CD4-positive, alpha-beta memory T cell (primary cell): Measurements from ENCODE around the gene UCN. TPM values are rescaled to one million over a fixed set of nuclear protein-coding genes. Genes with fewer than 3 reads are reported as not detected.
"Not testable (repeated sequence)": the region's sequence is repeated elsewhere in the genome, so short reads cannot be mapped to it uniquely, and the experiment has no call there.

Experiments used
- CTCF ChIA-PET: fragments of 350-600 bp; sonication (Branson Sonifier 250); formaldehyde crosslinking; loops from one replicate; lab custom pipeline; 2021; ENCODE audit warnings: inconsistent platforms; ENCODE audit not compliant: partially characterized antibody; lab: Charles Lee
- POLR2A ChIA-PET: fragments of 350-600 bp; sonication (Branson Sonifier 250); formaldehyde crosslinking; loops from one replicate; lab custom pipeline; 2021; ENCODE audit not compliant: partially characterized antibody; lab: Charles Lee
- DNase-seq, 5 donors: peaks; one replicate each; pipeline versions ENCODE4 v3.0.0 to v3.0.0-alpha.2; 2020 to 2022; ENCODE audit warnings: mixed read lengths in 1 of 5
- H3K27ac ChIP-seq: one replicate; pipeline ENCODE4 v1.7.0; 2013; ENCODE audit warnings: low read depth, low read length
- H3K27me3 ChIP-seq: 2 replicates; pipeline ENCODE4 v1.7.0; 2013; ENCODE audit warnings: mild to moderate bottlenecking, low read length, moderate library complexity; ENCODE audit not compliant: insufficient read depth
- H3K36me3 ChIP-seq: 2 replicates; pipeline ENCODE4 v1.7.0; 2013; ENCODE audit warnings: mild to moderate bottlenecking, low read length, moderate library complexity; ENCODE audit not compliant: insufficient read depth
- H3K4me1 ChIP-seq: 2 replicates; pipeline ENCODE4 v1.7.0; 2013; ENCODE audit warnings: mild to moderate bottlenecking, low read length, moderate library complexity; ENCODE audit not compliant: insufficient read depth
- H3K4me3 ChIP-seq, 2 donors: one replicate each; pipeline ENCODE4 v1.7.0; 2013; ENCODE audit warnings: low read length in 2 of 2, mild to moderate bottlenecking in 1 of 2
- H3K9me3 ChIP-seq, 2 donors: one replicate each; pipeline ENCODE4 v1.7.0; 2013; ENCODE audit warnings: low read length in 2 of 2, control low read depth in 1 of 2; ENCODE audit not compliant: control insufficient read depth in 1 of 2
- H3K27ac Mint-ChIP-seq, 7 donors: one replicate each; pipeline ENCODE4 v1.8.0; 2020 to 2021; ENCODE audit warnings: mixed read lengths in 7 of 7, mild to moderate bottlenecking in 6 of 7, inconsistent platforms in 3 of 7, moderate library complexity in 3 of 7
- H3K27me3 Mint-ChIP-seq, 2 donors: one replicate each; pipeline ENCODE4 v1.8.0; 2020 to 2021; ENCODE audit warnings: mixed read lengths in 2 of 2
- H3K36me3 Mint-ChIP-seq, 2 donors: one replicate each; pipeline ENCODE4 v1.8.0; 2020 to 2021; ENCODE audit warnings: mixed read lengths in 2 of 2, inconsistent platforms in 1 of 2, mild to moderate bottlenecking in 1 of 2
- H3K4me1 Mint-ChIP-seq, 4 donors: one replicate each; pipeline ENCODE4 v1.8.0; 2020 to 2021; ENCODE audit warnings: mixed read lengths in 4 of 4, mild to moderate bottlenecking in 1 of 4
- H3K4me3 Mint-ChIP-seq, 8 donors: one replicate each; pipeline ENCODE4 v1.8.0; 2020 to 2021; ENCODE audit warnings: mixed read lengths in 8 of 8, mild to moderate bottlenecking in 7 of 8, moderate library complexity in 6 of 8, inconsistent platforms in 3 of 8
- H3K9me3 Mint-ChIP-seq, 8 donors: one replicate each; pipeline ENCODE4 v1.8.0; 2020 to 2021; ENCODE audit warnings: mixed read lengths in 8 of 8, mild to moderate bottlenecking in 5 of 8, inconsistent platforms in 3 of 8, moderate library complexity in 1 of 8
- intact Hi-C: fragments of 100-400 bp; cut with micrococcal nuclease; formaldehyde crosslinking; loops from one replicate; pipeline ENCODE4 v1.15.1; 2023
- polyA plus RNA-seq, 2 donors: library from polyadenylated mRNA; unstranded; fragments of 300-500 nt; fragmentation: Illumina TruSeq; gene quantifications; one replicate each; pipeline ENCODE4 v1.2.3, GENCODE V29; 2021
- total RNA-seq, 2 experiments: library from RNA; stranded (reverse); gene quantifications; one replicate each; pipeline ENCODE4 v1.2.3, GENCODE V29; 2021

Gene UCN, protein sequence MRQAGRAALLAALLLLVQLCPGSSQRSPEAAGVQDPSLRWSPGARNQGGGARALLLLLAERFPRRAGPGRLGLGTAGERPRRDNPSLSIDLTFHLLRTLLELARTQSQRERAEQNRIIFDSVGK
- total RNA-seq (1 to 10 TPM; 5.1 to 5.4 TPM), polyA plus RNA-seq (under 1 TPM in 1 of 2 donors, not detected in 1; 0.84 TPM)

GRCh38 chr2:27308359-27308881 lies at the start of gene UCN:
Gene UCN (minus strand): TSS chr2:27308445. CDS start chr2:27307895, 550 bp downstream.
- intact Hi-C loops = no loop called here
- H3K4me1 ChIP-seq = peaks cover 15% of the 10 kb centered on the region
- Mint-ChIP-seq H3K36me3 (peaks cover 17 to 24% of the 10 kb centered on the region in 2 donors), H3K27me3 (peaks cover 10 to 16% of the 10 kb centered on the region in 2 donors), H3K9me3 (no peaks in the 10 kb centered on the region), H3K4me1 (peaks cover 1 to 8% (median 4%) of the 10 kb centered on the region in 4 donors), H3K27ac (no peak within 1 kb of the TSS), H3K4me3 (peak within 1 kb of the TSS in 1 of 8 donors; percentile 17)
- ChIA-PET CTCF (no interaction called here), POLR2A (no interaction called here)
- no peak for DNase-seq
- H3K27ac ChIP-seq = no peak within 1 kb of the TSS
- H3K9me3 ChIP-seq = no peaks in the 10 kb centered on the region
- no peak within 1 kb of the TSS for H3K4me3 ChIP-seq
- peaks cover 13% of the 10 kb centered on the region for H3K27me3 ChIP-seq
- no peaks in the 10 kb centered on the region for H3K36me3 ChIP-seq

DNA sequence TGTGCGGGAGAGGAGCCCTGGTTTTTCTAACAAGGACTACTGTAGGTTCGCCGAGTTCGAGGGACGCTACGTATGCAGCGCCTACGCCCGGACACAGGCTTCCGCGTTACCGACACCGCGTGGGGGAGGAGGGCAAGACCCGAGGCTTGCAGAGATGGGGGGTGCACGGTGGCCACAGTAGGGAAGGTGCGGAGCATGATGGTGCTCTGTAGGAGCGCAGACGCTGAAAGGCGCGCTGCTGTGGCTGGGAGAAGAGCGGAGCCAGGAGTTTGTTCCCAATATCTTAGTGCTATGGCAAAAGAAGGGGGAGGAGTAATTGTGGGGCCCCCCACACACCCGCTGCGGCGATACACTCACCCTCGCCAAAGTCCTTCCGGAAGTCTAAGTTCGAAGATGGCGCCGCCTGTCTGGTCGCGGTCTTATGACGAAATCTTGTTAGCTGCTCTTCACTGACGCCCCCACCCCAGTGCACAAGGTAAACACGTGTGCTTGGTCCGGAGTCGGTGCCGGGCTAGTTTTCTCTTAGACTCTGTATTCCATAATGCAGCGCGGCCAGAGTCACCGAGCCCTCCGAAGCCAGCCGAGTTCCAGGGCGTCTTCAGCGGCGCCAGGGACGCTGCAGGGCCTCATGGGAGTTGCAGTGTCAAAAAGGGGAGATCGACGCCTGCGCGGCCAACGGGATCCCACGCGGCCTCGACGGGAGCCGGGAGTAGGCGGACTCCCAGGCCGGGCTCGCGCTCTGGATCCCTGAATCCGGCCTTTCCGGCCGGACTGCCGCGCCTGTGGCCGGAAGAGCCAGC lies 48.3 kb upstream of the UCN start, which contains the start of gene GTF3C2:
GTF3C2 (minus strand) TSS at position 383 of the 800 bp plus-strand sequence. CDS start 13,210 bp downstream, outside the sequence.
- peak within 1 kb of the TSS; percentile 96 to 100 (median 98) for H3K4me3 Mint-ChIP-seq
- H3K9me3 ChIP-seq = no peaks in the 10 kb centered on the region
- peaks cover 4 to 24% of the 10 kb centered on the region in 2 donors for H3K36me3 Mint-ChIP-seq
- peak within 1 kb of the TSS; percentile 85 for H3K27ac ChIP-seq
- peak within 1 kb of the TSS; percentile 96 to 100 (median 99) for H3K27ac Mint-ChIP-seq
- intact Hi-C loops = loop anchor here (1.0 to 5.0 kb wide), 7 partner anchors 14 to 271 kb away; partner anchors contain the start of genes CCDC121, EIF2B4, GPN1 and IFT172
- H3K27me3 Mint-ChIP-seq = no peaks in the 10 kb centered on the region
- H3K27me3 ChIP-seq = no peaks in the 10 kb centered on the region
- H3K9me3 Mint-ChIP-seq = peaks cover 0 to 5% (median 0%) of the 10 kb centered on the region in 8 donors
- CTCF ChIA-PET = interaction anchor here (2.6 kb wide), 1 partner anchor 13 kb away, joined by 16 read pairs; the partner anchor contains the start of genes EIF2B4 and SNX17
- H3K36me3 ChIP-seq = no peaks in the 10 kb centered on the region
- DNase-seq = peak; percentile 93 to 97 (median 93)
- H3K4me3 ChIP-seq = peak within 1 kb of the TSS; percentile 49 to 75
- POLR2A ChIA-PET = interaction anchor here (0.7 to 2.9 kb wide), 14 partner anchors 10 to 307 kb away, joined by 3 to 49 read pairs (median 4); partner anchors contain the start of genes EIF2B4, MPV17, NRBP1 and OST4
- peaks cover 36 to 64% (median 48%) of the 10 kb centered on the region in 4 donors for H3K4me1 Mint-ChIP-seq
- H3K4me1 ChIP-seq = peaks cover 51% of the 10 kb centered on the region

DNA sequence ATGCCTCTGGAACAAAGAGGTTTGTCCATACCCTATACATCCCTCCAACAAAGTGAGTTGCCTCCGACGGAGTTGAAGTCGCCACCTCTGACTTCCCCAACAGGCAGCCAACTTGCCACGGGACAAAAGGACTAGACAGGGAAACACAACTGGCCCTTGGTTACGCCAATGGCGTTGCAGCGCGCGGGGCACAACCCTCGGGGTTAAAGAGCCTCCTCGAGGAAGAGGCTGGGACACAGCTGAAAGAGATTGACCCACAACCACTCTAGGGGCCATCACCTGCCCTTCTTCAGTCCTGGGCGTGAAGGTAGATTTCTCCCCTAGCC lies 47.8 kb upstream of the UCN start:
- H3K4me3 Mint-ChIP-seq = peak overlapping the region; percentile 96 to 100 (median 98)
- DNase-seq = no peak
- Histone ChIP-seq H3K9me3 (no peaks in the 10 kb centered on the region), H3K4me1 (peaks cover 53% of the 10 kb centered on the region), H3K27me3 (no peaks in the 10 kb centered on the region), H3K27ac (peak overlapping the region; percentile 85), H3K4me3 (peak overlapping the region; percentile 49 to 75), H3K36me3 (no peaks in the 10 kb centered on the region)
- peaks cover 38 to 68% (median 51%) of the 10 kb centered on the region in 4 donors for H3K4me1 Mint-ChIP-seq
- peaks cover 4 to 24% of the 10 kb centered on the region in 2 donors for H3K36me3 Mint-ChIP-seq
- intact Hi-C loops = loop anchor here (1.0 to 5.0 kb wide), 7 partner anchors 14 to 271 kb away; partner anchors contain the start of genes CCDC121, EIF2B4, GPN1 and IFT172
- H3K27ac Mint-ChIP-seq = peak overlapping the region; percentile 96 to 100 (median 99)
- ChIA-PET CTCF (interaction anchor here (0.9 to 2.6 kb wide), 3 partner anchors 9 to 53 kb away, joined by 3 to 16 read pairs (median 4); partner anchors contain the start of genes EIF2B4 and SNX17), POLR2A (interaction anchor here (0.9 to 2.9 kb wide), 11 partner anchors 11 to 308 kb away, joined by 3 to 49 read pairs (median 6); partner anchors contain the start of genes EIF2B4, MPV17, NRBP1 and PPM1G)
- H3K9me3 Mint-ChIP-seq = peaks cover 0 to 5% (median 0%) of the 10 kb centered on the region in 8 donors
- H3K27me3 Mint-ChIP-seq = no peaks in the 10 kb centered on the region

DNA sequence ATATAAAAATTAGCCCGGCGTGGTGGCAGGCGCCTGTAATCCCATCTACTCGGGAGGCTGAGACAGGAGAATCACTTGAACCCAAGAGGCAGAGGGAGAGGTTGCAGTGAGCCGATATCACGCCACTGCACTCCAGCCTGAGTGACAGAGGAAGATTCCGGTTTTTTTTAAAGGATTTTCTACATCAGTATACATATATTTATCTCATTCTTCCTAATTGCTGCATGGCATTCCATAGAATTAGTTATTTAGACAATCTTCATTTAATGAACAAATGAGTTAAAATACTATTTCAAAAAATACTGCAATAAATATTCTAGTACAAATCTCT lies 46.3 kb upstream of the UCN start:
- CTCF ChIA-PET = interaction anchor here (1.5 kb wide), 1 partner anchor 15 kb away, joined by 8 read pairs; no protein-coding TSS in a partner anchor
- Histone ChIP-seq H3K4me1 (peaks cover 53% of the 10 kb centered on the region), H3K27me3 (no peaks in the 10 kb centered on the region), H3K9me3 (no peaks in the 10 kb centered on the region), H3K36me3 (no peaks in the 10 kb centered on the region), H3K27ac (no peak overlapping the region), H3K4me3 (no peak overlapping the region)
- Mint-ChIP-seq H3K27ac (peak overlapping the region in 3 of 7 donors; percentile 14 to 99 (median 37)), H3K27me3 (no peaks in the 10 kb centered on the region), H3K4me3 (peak overlapping the region in 5 of 8 donors; percentile 15 to 54 (median 43)), H3K36me3 (peaks cover 7 to 29% of the 10 kb centered on the region in 2 donors), H3K4me1 (peaks cover 44 to 76% (median 56%) of the 10 kb centered on the region in 4 donors), H3K9me3 (peaks cover 0 to 5% (median 0%) of the 10 kb centered on the region in 8 donors)
- no peak for DNase-seq
- POLR2A ChIA-PET = no interaction called here
- intact Hi-C loops = no loop called here

DNA sequence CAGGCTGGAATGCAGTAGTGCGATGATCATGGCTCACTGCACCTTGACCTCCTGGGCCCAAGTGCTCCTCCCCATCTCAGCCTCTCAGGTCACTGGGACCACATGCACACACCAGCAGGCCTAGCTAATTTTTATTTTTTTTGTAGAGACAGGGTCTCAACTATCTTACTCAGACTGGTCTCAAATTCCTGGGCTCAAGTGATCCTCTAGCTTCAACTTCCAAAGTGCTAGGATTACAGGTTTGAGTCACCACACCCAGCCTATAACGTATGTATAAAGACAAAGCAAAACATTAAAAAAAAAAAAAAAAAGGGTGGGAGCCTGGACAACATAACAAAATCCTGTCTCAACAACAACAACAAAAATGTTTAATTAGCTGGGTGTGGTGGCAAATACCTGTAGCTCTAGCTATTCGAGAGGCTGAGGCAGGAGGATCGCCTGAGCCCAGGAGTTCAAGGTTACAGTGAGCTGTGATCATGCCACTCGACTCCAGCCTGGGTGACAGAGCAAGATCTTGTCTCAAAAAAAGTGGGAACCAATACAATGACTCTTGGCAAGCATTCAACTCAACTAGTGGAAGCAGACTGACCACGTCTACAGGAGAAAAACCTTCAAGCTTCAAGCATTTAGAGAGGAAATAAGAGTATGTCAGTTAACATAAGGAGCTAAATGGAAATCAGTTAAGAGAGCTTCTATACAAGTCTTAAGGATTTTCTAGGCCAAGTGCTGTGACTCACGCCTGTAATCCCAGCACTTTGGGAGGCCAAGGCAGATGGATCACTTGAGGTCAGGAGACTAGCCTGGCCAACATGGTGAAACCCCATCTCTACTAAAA lies 45.7 kb upstream of the UCN start:
- H3K9me3 ChIP-seq = no peaks in the 10 kb centered on the region
- H3K4me1 Mint-ChIP-seq = peaks cover 45 to 80% (median 57%) of the 10 kb centered on the region in 4 donors
- intact Hi-C loops = no loop called here
- peaks cover 53% of the 10 kb centered on the region for H3K4me1 ChIP-seq
- H3K27ac ChIP-seq = no peak overlapping the region
- H3K4me3 ChIP-seq = no peak overlapping the region
- no peak for DNase-seq
- H3K4me3 Mint-ChIP-seq = peak overlapping the region in 5 of 8 donors; percentile 15 to 54 (median 43)
- H3K9me3 Mint-ChIP-seq = peaks cover 0 to 5% (median 0%) of the 10 kb centered on the region in 8 donors
- no peaks in the 10 kb centered on the region for H3K27me3 ChIP-seq
- ChIA-PET POLR2A (no interaction called here), CTCF (interaction anchor here (1.5 to 1.7 kb wide), 2 partner anchors 15 to 329 kb away, joined by 7 to 8 read pairs; no protein-coding TSS in a partner anchor)
- H3K27ac Mint-ChIP-seq = peak overlapping the region; percentile 14 to 99 (median 64)
- no peaks in the 10 kb centered on the region for H3K27me3 Mint-ChIP-seq
- H3K36me3 ChIP-seq = no peaks in the 10 kb centered on the region
- H3K36me3 Mint-ChIP-seq = peaks cover 7 to 30% of the 10 kb centered on the region in 2 donors

- H3K4me3 ChIP-seq, H3K27me3 Mint-ChIP-seq, POLR2A ChIA-PET, H3K36me3 ChIP-seq, H3K27me3 ChIP-seq, DNase-seq, H3K9me3 Mint-ChIP-seq, H3K27ac ChIP-seq, H3K9me3 ChIP-seq, intact Hi-C loops: not testable (repeated sequence)
- Mint-ChIP-seq H3K27ac (peak overlapping the region in 2 of 7 donors; percentile 57 to 79), H3K36me3 (peaks cover 7 to 30% of the 10 kb centered on the region in 2 donors), H3K4me3 (peak overlapping the region in 1 of 8 donors; percentile 41), H3K4me1 (peaks cover 43 to 77% (median 54%) of the 10 kb centered on the region in 4 donors)
- peaks cover 53% of the 10 kb centered on the region for H3K4me1 ChIP-seq
- CTCF ChIA-PET = interaction anchor here (0.7 to 1.7 kb wide), 3 partner anchors 16 to 330 kb away, joined by 3 to 8 read pairs (median 7); no protein-coding TSS in a partner anchor
Measured at GRCh38 chr2:27353386-27353761, 45.1 kb upstream of the UCN start.
